ENCODE data around the gene NPPA.
A peak's percentile ranks its signal among the peaks of the same experiment; 100 is the strongest.
"Not testable (repeated sequence)": the region's sequence is repeated elsewhere in the genome, so short reads cannot be mapped to it uniquely, and the experiment has no call there.

Gene NPPA

GRCh38 chr1:11807133-11807532, 40.5 kb downstream of the NPPA start:
- no peak for DNase-seq (ENCODE audit: low read depth in 2 of 2)

- no peak for DNase-seq (ENCODE audit: low read depth in 2 of 2)
Observed at GRCh38 chr1:11806307-11806936, 41.2 kb downstream of the NPPA start.

GRCh38 chr1:11805422-11806306, 41.9 kb downstream of the NPPA start, which contains the start of the genes CLCN6 and MTHFR:
Gene CLCN6 (plus strand): TSS chr1:11806191. CDS start chr1:11806263, 72 bp downstream.
Gene MTHFR (minus strand): TSS chr1:11805964. CDS start chr1:11803116, 2,848 bp downstream.
- DNase-seq (ENCODE audit: low read depth in 2 of 2): peak; percentile 97

GRCh38 chr1:11804666-11805421, 42.7 kb downstream of the NPPA start:
- DNase-seq (ENCODE audit: low read depth in 2 of 2): no peak

GRCh38 chr1:11803924-11804665, 43.5 kb downstream of the NPPA start:
- not testable (repeated sequence) for DNase-seq (ENCODE audit: low read depth in 2 of 2)

- peak; percentile 88 to 89 for DNase-seq (ENCODE audit: low read depth in 2 of 2)
Observed at GRCh38 chr1:11802973-11803885, 44.4 kb downstream of the NPPA start.

GRCh38 chr1:11802616-11802972, 45.0 kb downstream of the NPPA start:
- no peak for DNase-seq (ENCODE audit: low read depth in 2 of 2)

- no peak for DNase-seq (ENCODE audit: low read depth in 2 of 2)
Observed at GRCh38 chr1:11800756-11801433, 46.7 kb downstream of the NPPA start.

GRCh38 chr1:11800391-11800755, 47.2 kb downstream of the NPPA start:
- DNase-seq (ENCODE audit: low read depth in 2 of 2): no peak

- no peak for DNase-seq (ENCODE audit: low read depth in 2 of 2)
Observed at GRCh38 chr1:11799896-11800295, 47.7 kb downstream of the NPPA start.

- DNase-seq (ENCODE audit: low read depth in 2 of 2): no peak
Observed at GRCh38 chr1:11799099-11799498, 48.5 kb downstream of the NPPA start.

- DNase-seq (ENCODE audit: low read depth in 2 of 2): no peak
Observed at GRCh38 chr1:11797525-11798216, 49.9 kb downstream of the NPPA start.

GRCh38 chr1:11796036-11796828, 51.4 kb downstream of the NPPA start:
- no peak for DNase-seq (ENCODE audit: low read depth in 2 of 2)

Measured in fibroblast of skin of left quadriceps (primary cell).